Neural progenitor cell (in vitro differentiated cells): Measurements from ENCODE around the gene MTIF3. TPM values are rescaled to one million over a fixed set of nuclear protein-coding genes. Genes with fewer than 3 reads are reported as not detected.
A peak's percentile ranks its signal among the peaks of the same experiment; 100 is the strongest.

Experiments used
- DNase-seq: peaks from one replicate; pipeline ENCODE4 v3.0.0-alpha.2; 2016; ENCODE audit warnings: low spot score
- H2AFZ ChIP-seq: fragments of 200-600 bp; sonication (generic); replicated peaks from 2 replicates; pipeline ENCODE4 v1.6.1; 2016; ENCODE audit warnings: antibody characterized with exemption
- H3F3A ChIP-seq: fragments of 200-600 bp; sonication (generic); 2 replicates; pipeline ENCODE4 v1.6.1; 2016; ENCODE audit warnings: antibody characterized with exemption, low read depth
- H3K27ac ChIP-seq: fragments of 200-600 bp; sonication (generic); 2 replicates; pipeline ENCODE4 v1.5.1; 2016; ENCODE audit warnings: mild to moderate bottlenecking
- H3K27me3 ChIP-seq: fragments of 200-600 bp; sonication (generic); 2 replicates; pipeline ENCODE4 v1.6.1; 2016; ENCODE audit warnings: mild to moderate bottlenecking, moderate library complexity
- H3K36me3 ChIP-seq: fragments of 200-600 bp; sonication (generic); 2 replicates; pipeline ENCODE4 v1.5.1; 2016
- H3K4me1 ChIP-seq: fragments of 200-600 bp; sonication (generic); 2 replicates; pipeline ENCODE4 v1.6.1; 2016; ENCODE audit warnings: mixed run types
- H3K4me2 ChIP-seq: fragments of 200-600 bp; sonication (generic); 2 replicates; pipeline ENCODE4 v1.6.1; 2016
- H3K4me3 ChIP-seq: fragments of 200-600 bp; sonication (generic); 2 replicates; pipeline ENCODE4 v1.5.1; 2016
- H3K79me2 ChIP-seq: fragments of 200-600 bp; sonication (generic); 2 replicates; pipeline ENCODE4 v1.6.1; 2016; ENCODE audit warnings: low read depth
- H3K9ac ChIP-seq: fragments of 200-600 bp; sonication (generic); 2 replicates; pipeline ENCODE4 v1.6.1; 2016
- H3K9me3 ChIP-seq: fragments of 200-600 bp; sonication (generic); 2 replicates; pipeline ENCODE4 v1.5.1; 2016; ENCODE audit warnings: low read depth
- H4K20me1 ChIP-seq: fragments of 200-600 bp; sonication (generic); 2 replicates; pipeline ENCODE4 v1.6.1; 2016; ENCODE audit warnings: low read depth
- H3K27ac Mint-ChIP-seq: 3 replicates; pipeline ENCODE4 v1.8.0; 2021; ENCODE audit warnings: mixed read lengths
- H3K27me3 Mint-ChIP-seq: 2 replicates; pipeline ENCODE4 v1.8.0; 2022; ENCODE audit warnings: low read depth, mild to moderate bottlenecking, inconsistent platforms, moderate library complexity, mixed read lengths; ENCODE audit not compliant: insufficient read depth
- H3K36me3 Mint-ChIP-seq: 3 replicates; pipeline ENCODE4 v1.8.0; 2021; ENCODE audit warnings: mixed read lengths
- H3K4me1 Mint-ChIP-seq: 3 replicates; pipeline ENCODE4 v1.8.0; 2021; ENCODE audit warnings: mixed read lengths
- H3K4me3 Mint-ChIP-seq: 3 replicates; pipeline ENCODE4 v1.8.0; 2021; ENCODE audit warnings: mild to moderate bottlenecking, moderate library complexity, mixed read lengths
- H3K9me3 Mint-ChIP-seq: 3 replicates; pipeline ENCODE4 v1.8.0; 2020; ENCODE audit warnings: mixed read lengths
- CTCF ChIP-seq: fragments of 200-600 bp; sonication (generic); IDR thresholded peaks from 2 replicates; pipeline ENCODE4 v1.5.1; 2017; ENCODE audit warnings: antibody characterized with exemption, mild to moderate bottlenecking
- EZH2 ChIP-seq: fragments of 200-600 bp; sonication (generic); IDR thresholded peaks from 2 replicates; pipeline ENCODE4 v1.6.1; 2017; ENCODE audit warnings: antibody characterized with exemption, mild to moderate bottlenecking, moderate library complexity
- EZH2phosphoT487 ChIP-seq: fragments of 200-600 bp; sonication (generic); IDR thresholded peaks from 2 replicates; pipeline ENCODE4 v1.6.1; 2017; ENCODE audit warnings: antibody characterized with exemption
- total RNA-seq: library from RNA; depleted of rRNA; stranded (reverse); fragments of >200 nt; gene quantifications from 2 replicates; pipeline ENCODE4 v1.2.3, GENCODE V29; 2015; ENCODE audit warnings: low replicate concordance

MTIF3 gene
- total RNA-seq, 1 donor from 2014 or later, result 65.8 TPM

- TF ChIP-seq CTCF, result no peak
- TF ChIP-seq EZH2, result no peak
- TF ChIP-seq EZH2phosphoT487, result no peak
- Histone ChIP-seq H3K4me2 (peak overlapping the region; percentile 56), H3K79me2 (no peaks in the 10 kb centered on the region), H3K4me1 (peaks cover 15% of the 10 kb centered on the region), H3K27ac (no peak overlapping the region), H3K27me3 (no peaks in the 10 kb centered on the region), H3K9ac (no peak overlapping the region), H2AFZ (no peak overlapping the region), H3K9me3 (no peaks in the 10 kb centered on the region), H3K4me3 (no peak overlapping the region), H3K36me3 (no peaks in the 10 kb centered on the region), H3F3A (peaks cover 7% of the 10 kb centered on the region), H4K20me1 (no peaks in the 10 kb centered on the region)
- no peaks in the 10 kb centered on the region for H3K9me3 Mint-ChIP-seq
- H3K4me3 Mint-ChIP-seq, result no peak overlapping the region
- peaks cover 3% of the 10 kb centered on the region for H3K27me3 Mint-ChIP-seq
- no peaks in the 10 kb centered on the region for H3K36me3 Mint-ChIP-seq
- no peak for DNase-seq
- H3K27ac Mint-ChIP-seq, result no peak overlapping the region
- H3K4me1 Mint-ChIP-seq, result peaks cover 13% of the 10 kb centered on the region
These were observed 45.6 kb upstream of the MTIF3 start for GRCh38 chr13:27496006-27496405.

GRCh38 chr13:27495551-27495950 lies 45.2 kb upstream of the MTIF3 start:
- peaks cover 3% of the 10 kb centered on the region for H3K27me3 Mint-ChIP-seq
- H3K9me3 Mint-ChIP-seq, result no peaks in the 10 kb centered on the region
- Histone ChIP-seq H3K79me2 (no peaks in the 10 kb centered on the region), H3K4me2 (no peak overlapping the region), H3K27ac (no peak overlapping the region), H3F3A (peaks cover 7% of the 10 kb centered on the region), H3K9ac (no peak overlapping the region), H3K4me1 (peaks cover 15% of the 10 kb centered on the region), H3K27me3 (no peaks in the 10 kb centered on the region), H2AFZ (no peak overlapping the region), H3K36me3 (no peaks in the 10 kb centered on the region), H3K9me3 (no peaks in the 10 kb centered on the region), H4K20me1 (no peaks in the 10 kb centered on the region), H3K4me3 (no peak overlapping the region)
- H3K27ac Mint-ChIP-seq, result no peak overlapping the region
- H3K4me3 Mint-ChIP-seq, result no peak overlapping the region
- H3K4me1 Mint-ChIP-seq, result peaks cover 16% of the 10 kb centered on the region
- TF ChIP-seq EZH2 (no peak), CTCF (no peak), EZH2phosphoT487 (no peak)
- DNase-seq, result no peak
- no peaks in the 10 kb centered on the region for H3K36me3 Mint-ChIP-seq

- Histone ChIP-seq H3K27ac (no peak overlapping the region), H3K9ac (no peak overlapping the region), H4K20me1 (no peaks in the 10 kb centered on the region), H3K9me3 (no peaks in the 10 kb centered on the region), H3K79me2 (no peaks in the 10 kb centered on the region), H3K4me3 (no peak overlapping the region), H3K27me3 (no peaks in the 10 kb centered on the region), H3F3A (peaks cover 7% of the 10 kb centered on the region), H3K4me1 (peaks cover 20% of the 10 kb centered on the region), H2AFZ (no peak overlapping the region), H3K4me2 (no peak overlapping the region), H3K36me3 (no peaks in the 10 kb centered on the region)
- no peaks in the 10 kb centered on the region for H3K9me3 Mint-ChIP-seq
- H3K27ac Mint-ChIP-seq, result no peak overlapping the region
- no peaks in the 10 kb centered on the region for H3K36me3 Mint-ChIP-seq
- H3K4me1 Mint-ChIP-seq, result peaks cover 16% of the 10 kb centered on the region
- no peak for DNase-seq
- H3K4me3 Mint-ChIP-seq, result no peak overlapping the region
- H3K27me3 Mint-ChIP-seq, result peaks cover 3% of the 10 kb centered on the region
- TF ChIP-seq EZH2 (no peak), CTCF (no peak), EZH2phosphoT487 (no peak)
These were observed 43.6 kb upstream of the MTIF3 start for GRCh38 chr13:27493981-27494380.
